NCI-H1694 treated with DMSO at 0.1 percent for 48 hours (cell line): ENCODE data around the gene CTTNBP2NL.
"Not testable (repeated sequence)": the region's sequence is repeated elsewhere in the genome, so short reads cannot be mapped to it uniquely, and the experiment has no call there.

Experiments
- DNase-seq: peaks from one replicate; lab custom pipeline; 2025; lab: John Stamatoyannopoulos, UW

CTTNBP2NL gene

GRCh38 chr1:112386731-112387346 lies 9.2 kb upstream of the CTTNBP2NL start:
- DNase-seq: no peak

- no peak for DNase-seq
Measured at GRCh38 chr1:112387807-112388206, 8.2 kb upstream of the CTTNBP2NL start.

GRCh38 chr1:112388436-112388835 lies 7.6 kb upstream of the CTTNBP2NL start:
- no peak for DNase-seq

- no peak for DNase-seq
Measured at GRCh38 chr1:112389689-112390088, 6.3 kb upstream of the CTTNBP2NL start.

- DNase-seq: not testable (repeated sequence)
Measured at GRCh38 chr1:112390335-112390734, 5.7 kb upstream of the CTTNBP2NL start.

- DNase-seq: peak; percentile 98
Measured at GRCh38 chr1:112390775-112391602, 5.0 kb upstream of the CTTNBP2NL start.

GRCh38 chr1:112391603-112391940 lies 4.4 kb upstream of the CTTNBP2NL start:
- no peak for DNase-seq

GRCh38 chr1:112393631-112393974 lies 2.4 kb upstream of the CTTNBP2NL start:
- no peak for DNase-seq

GRCh38 chr1:112394743-112395062 lies 1.3 kb upstream of the CTTNBP2NL start:
- DNase-seq: no peak

GRCh38 chr1:112395256-112395820 lies 676 bp upstream of the CTTNBP2NL start:
- no peak for DNase-seq

- no peak for DNase-seq
Measured at GRCh38 chr1:112396653-112397471, 848 bp downstream of the CTTNBP2NL start.

GRCh38 chr1:112397841-112398240 lies 1.8 kb downstream of the CTTNBP2NL start:
- DNase-seq: no peak

- DNase-seq: no peak
Measured at GRCh38 chr1:112399456-112399855, 3.4 kb downstream of the CTTNBP2NL start.

GRCh38 chr1:112400706-112401105 lies 4.7 kb downstream of the CTTNBP2NL start:
- DNase-seq: not testable (repeated sequence)

GRCh38 chr1:112402682-112403643 lies 6.9 kb downstream of the CTTNBP2NL start:
- no peak for DNase-seq

GRCh38 chr1:112406771-112407170 lies 10.8 kb downstream of the CTTNBP2NL start:
- DNase-seq: no peak

- no peak for DNase-seq
Measured at GRCh38 chr1:112409414-112409813, 13.4 kb downstream of the CTTNBP2NL start.

- no peak for DNase-seq
Measured at GRCh38 chr1:112410673-112411072, 14.7 kb downstream of the CTTNBP2NL start.

- DNase-seq: no peak
Measured at GRCh38 chr1:112417271-112417670, 21.3 kb downstream of the CTTNBP2NL start.

GRCh38 chr1:112418099-112418892 lies 22.3 kb downstream of the CTTNBP2NL start:
- no peak for DNase-seq

GRCh38 chr1:112423207-112423606 lies 27.2 kb downstream of the CTTNBP2NL start:
- DNase-seq: no peak
